HepG2 (cell line): ENCODE measurements around the gene CLIC3. TPM values are rescaled to one million over a fixed set of nuclear protein-coding genes. Genes with fewer than 3 reads are reported as not detected.

ENCODE experiments used
- ATAC-seq: fragments of 200-7000 bp; cut with Tn5 transposase; 3 replicates; pipeline ENCODE4 v1.9.1; 2020; ENCODE audit warnings: mild to moderate bottlenecking, moderate library complexity
- BruUV-seq: library from RNA; stranded (reverse); fragments of 400-500 nt; replicated peaks from 2 replicates; lab custom pipeline; 2021; lab: Mats Ljungman, UMichigan
- CTCF ChIA-PET: fragments of 300-600 bp; formaldehyde crosslinking; extraction: SDS; loops from one replicate; lab custom pipeline; 2021; ENCODE audit warnings: low total read pairs, inconsistent platforms, low intra/inter-chr PET ratio; lab: Yijun Ruan, JAX
- POLR2A ChIA-PET: fragments of 350-600 bp; sonication (Branson Sonifier 250); formaldehyde crosslinking; loops from one replicate; lab custom pipeline; 2020; ENCODE audit warnings: antibody characterized with exemption, inconsistent platforms; lab: Yijun Ruan, JAX
- DNase-seq: peaks from one replicate; pipeline ENCODE4 v3.0.0-alpha.2; 2015; ENCODE audit warnings: low spot score
- FAIRE-seq: peaks from 3 replicates; lab custom pipeline; 2011; peaks lifted over from hg19 to GRCh38; lab: Jason Lieb, UNC
- H2AFZ ChIP-seq: one replicate; pipeline ENCODE4 v1.6.1; 2011; ENCODE audit warnings: low read length, inconsistent platforms
- H3K27ac ChIP-seq: fragments of 300-600 bp; 3 replicates; pipeline ENCODE4 v1.8.0; 2011; ENCODE audit warnings: mixed run types, mild to moderate bottlenecking, mixed read lengths, low read length, inconsistent platforms; ENCODE audit not compliant: insufficient read depth; ENCODE audit errors: extremely low read length
- H3K27me3 ChIP-seq, 2 experiments: fragments of 200-600 bp in 1 of 2; 2 replicates in 1 of 2; 3 replicates in 1 of 2; pipeline versions ENCODE4 v1.6.0 to v1.8.0; 2011; ENCODE audit warnings: low read length in 2 of 2, mild to moderate bottlenecking in 2 of 2, moderate library complexity in 2 of 2, inconsistent platforms in 1 of 2; ENCODE audit not compliant: insufficient read depth in 2 of 2, control insufficient read depth in 1 of 2
- H3K36me3 ChIP-seq, 2 experiments: fragments of 200-600 bp in 1 of 2; replicated peaks in 1 of 2; 2 replicates in 1 of 2; 3 replicates in 1 of 2; pipeline versions ENCODE4 v1.5.1 to v1.8.0; 2011; ENCODE audit warnings: low read length in 2 of 2, inconsistent platforms in 1 of 2; ENCODE audit not compliant: insufficient read depth in 2 of 2, control insufficient read depth in 1 of 2
- H3K4me1 ChIP-seq: 2 replicates; pipeline ENCODE4 v1.5.1; 2012; ENCODE audit warnings: low read length, inconsistent platforms; ENCODE audit not compliant: insufficient read depth
- H3K4me2 ChIP-seq: 2 replicates; pipeline ENCODE4 v1.6.0; 2011; ENCODE audit warnings: low read depth, low read length, inconsistent platforms
- H3K4me3 ChIP-seq, 3 experiments: fragments of 200-600 bp in 1 of 3; sonication (generic), shearing (Covaris generic) in 1 of 3; replicated peaks in 1 of 3; 2 replicates each; pipeline ENCODE4 v1.5.1; 2011 to 2016; ENCODE audit warnings: low read length in 3 of 3, inconsistent platforms in 2 of 3, low read depth in 2 of 3, mild to moderate bottlenecking in 2 of 3, control low read depth in 1 of 3, mixed read lengths in 1 of 3; ENCODE audit not compliant: insufficient read depth in 1 of 3
- H3K79me2 ChIP-seq: one replicate; pipeline ENCODE4 v1.6.1; 2011; ENCODE audit warnings: low read length, inconsistent platforms; ENCODE audit not compliant: insufficient read depth
- H3K9ac ChIP-seq: 2 replicates; pipeline ENCODE4 v1.6.0; 2011; ENCODE audit warnings: mild to moderate bottlenecking, low read depth, low read length, inconsistent platforms; ENCODE audit not compliant: insufficient read depth
- H3K9me3 ChIP-seq: 2 replicates; pipeline ENCODE4 v1.5.1; 2012; ENCODE audit warnings: mild to moderate bottlenecking, low read length
- H4K20me1 ChIP-seq: 2 replicates; pipeline ENCODE4 v1.6.0; 2011; ENCODE audit warnings: inconsistent platforms, mild to moderate bottlenecking, low read length, moderate library complexity; ENCODE audit not compliant: insufficient read depth
- AGO2 ChIP-seq: fragments of 200-400 bp; formaldehyde crosslinking; optimal IDR thresholded peaks from 2 replicates; pipeline ENCODE3; 2017; ENCODE audit warnings: mild to moderate bottlenecking, low read depth, low read length, moderate library complexity
- BORCS8-MEF2B ChIP-seq: sonication (generic); formaldehyde crosslinking; IDR thresholded peaks from 2 replicates; pipeline ENCODE4 v1.8.0; 2022; ENCODE audit warnings: mild to moderate bottlenecking, missing genetic modification reagents
- BRD4 ChIP-seq: sonication (generic); formaldehyde crosslinking; IDR thresholded peaks from 2 replicates; pipeline ENCODE4 v1.4.0; 2020; ENCODE audit warnings: missing genetic modification reagents
- ETV6 ChIP-seq: sonication (generic); formaldehyde crosslinking; conservative IDR thresholded peaks from 2 replicates; pipeline ENCODE4 v1.4.0; 2020; ENCODE audit warnings: missing genetic modification reagents
- MYNN ChIP-seq: sonication (generic); formaldehyde crosslinking; IDR thresholded peaks from 2 replicates; pipeline ENCODE4 v1.4.0; 2020; ENCODE audit warnings: mild to moderate bottlenecking, low read depth, missing genetic modification reagents
- POLR2G ChIP-seq: fragments of 200-400 bp; formaldehyde crosslinking; IDR thresholded peaks from 2 replicates; pipeline ENCODE4 v1.6.1; 2018; ENCODE audit warnings: mild to moderate bottlenecking, low read depth, low read length, moderate library complexity
- PPARG ChIP-seq: conservative IDR thresholded peaks from 2 replicates; pipeline ENCODE4 v1.6.1; 2016; ENCODE audit warnings: missing biosample characterization, missing genetic modification reagents
- RNF219 ChIP-seq: sonication (generic); formaldehyde crosslinking; IDR thresholded peaks from 2 replicates; pipeline ENCODE4 v1.5.0; 2020; ENCODE audit warnings: mild to moderate bottlenecking, missing genetic modification reagents
- SAP130 ChIP-seq: IDR thresholded peaks from 2 replicates; pipeline ENCODE4 v1.6.1; 2016; ENCODE audit warnings: low read depth
- ZBTB25 ChIP-seq: IDR thresholded peaks from 2 replicates; pipeline ENCODE4 v1.6.1; 2018; ENCODE audit warnings: missing genetic modification reagents
- ZNF34 ChIP-seq: sonication (generic); formaldehyde crosslinking; IDR thresholded peaks from 2 replicates; pipeline ENCODE4 v1.4.0; 2020; ENCODE audit warnings: mild to moderate bottlenecking, missing genetic modification reagents, borderline replicate concordance
- WGBS: methylation state at CpG from one replicate; pipeline ENCODE4 v1.1.6; 2017; ENCODE audit warnings: low lambda C conversion rate; 5-methylcytosine and 5-hydroxymethylcytosine counted together
- in situ Hi-C: cut with HindIII; loops from 2 replicates; pipeline ENCODE4 v1.10.0; 2017; ENCODE audit warnings: low pct_unique_long_range_greater_than_20kb; ENCODE audit not compliant: extremely low pct_ligation_motif_present
- intact Hi-C: fragments of 100-400 bp; cut with micrococcal nuclease; formaldehyde crosslinking; loops from one replicate; pipeline ENCODE4 v1.10.0; 2022; ENCODE audit not compliant: unreplicated experiment
- polyA plus RNA-seq, 8 experiments: library from polyadenylated mRNA; depleted of rRNA in 3 of 8; stranded (reverse) in 7 of 8; unstranded in 1 of 8; fragments of >200 nt; fragmentation: Illumina TruSeq in 4 of 8; extraction: Trizol in 4 of 8; gene quantifications; 2 replicates each; pipeline versions ENCODE4 v1.2.1 to v1.2.3, GENCODE V29; 2011 to 2016; ENCODE audit warnings: low read depth in 4 of 8, missing spikeins in 1 of 8, mixed read lengths in 1 of 8; ENCODE audit not compliant: insufficient read depth in 1 of 8
- total RNA-seq, 5 experiments: library from RNA; depleted of rRNA; stranded (reverse); fragments of >200 nt; fragmentation: Illumina TruSeq; extraction: Trizol; gene quantifications; 2 replicates each; pipeline ENCODE4 v1.2.3, GENCODE V29; 2016; ENCODE audit warnings: low read depth in 1 of 5

Gene CLIC3
- total and polyA plus RNA-seq, 2 of the 13 experiments (the other 11 are each of a cell fraction or from before 2014, with no cell fraction given): 0.51 to 1.5 TPM

- CTCF ChIA-PET: no interaction called here
- no peak for TF ChIP-seq BORCS8-MEF2B
- no peak for TF ChIP-seq ZBTB25 (CRISPR knock-in tag)
- TF ChIP-seq MYNN (CRISPR knock-in tag): no peak
- no peak for TF ChIP-seq PPARG (CRISPR knock-in tag)
- no peak for TF ChIP-seq SAP130 (CRISPR knock-in tag)
- no peak for TF ChIP-seq RNF219 (CRISPR knock-in tag)
- TF ChIP-seq POLR2G: no peak
- TF ChIP-seq ZNF34 (CRISPR knock-in tag): no peak
- no peak for TF ChIP-seq BRD4 (CRISPR knock-in tag)
- TF ChIP-seq AGO2: no peak
- TF ChIP-seq ETV6 (CRISPR knock-in tag): no peak
- POLR2A ChIA-PET: no interaction called here
- in situ Hi-C loops: no loop called here
- no TSS peak for BruUV-seq
- no peak overlapping the region for H3K4me2 ChIP-seq
- no peaks in the 10 kb centered on the region for H4K20me1 ChIP-seq
- H3K9me3 ChIP-seq: peaks cover 4% of the 10 kb centered on the region; the same call in 1 of the 2 replicates
- H3K4me1 ChIP-seq: no peaks in the 10 kb centered on the region
- H3K36me3 ChIP-seq: no peaks in the 10 kb centered on the region
- no peak overlapping the region for H3K27ac ChIP-seq
- no peaks in the 10 kb centered on the region for H3K79me2 ChIP-seq
- ATAC-seq (no peak), FAIRE-seq (no peak), DNase-seq (no peak)
- WGBS: 90% methylated on average over 14 of the region's 22 CpGs
- intact Hi-C loops: no loop called here
- H3K4me3 ChIP-seq: no peak overlapping the region
- no peak overlapping the region for H2AFZ ChIP-seq
- no peak overlapping the region for H3K9ac ChIP-seq
- H3K27me3 ChIP-seq: no peaks in the 10 kb centered on the region
Measured at GRCh38 chr9:137008312-137008711, 11.9 kb upstream of the CLIC3 start.
